WI38 (cell line): Measurements from ENCODE around the gene FMNL2.

Experiments
- H3K4me3 ChIP-seq: 2 replicates; pipeline ENCODE4 v1.5.1; 2011; ENCODE audit warnings: low read depth, mild to moderate bottlenecking, control low read depth, low read length
- CTCF ChIP-seq: IDR thresholded peaks from 2 replicates; pipeline ENCODE4 v1.5.1; 2012; ENCODE audit warnings: low read depth, mild to moderate bottlenecking, control low read depth, low read length

Gene FMNL2

GRCh38 chr2:152363936-152364335 is 29.0 kb downstream of the FMNL2 start:
- no peak overlapping the region for H3K4me3 ChIP-seq
- no peak for TF ChIP-seq CTCF

GRCh38 chr2:152367547-152368390 is 32.8 kb downstream of the FMNL2 start:
- no peak for TF ChIP-seq CTCF
- H3K4me3 ChIP-seq, result no peak overlapping the region

- no peak overlapping the region for H3K4me3 ChIP-seq
- no peak for TF ChIP-seq CTCF
Observed at GRCh38 chr2:152369176-152369860, 34.3 kb downstream of the FMNL2 start.

GRCh38 chr2:152370783-152371182 is 35.8 kb downstream of the FMNL2 start:
- no peak for TF ChIP-seq CTCF
- no peak overlapping the region for H3K4me3 ChIP-seq

GRCh38 chr2:152372438-152372984 is 37.5 kb downstream of the FMNL2 start:
- H3K4me3 ChIP-seq, result no peak overlapping the region
- TF ChIP-seq CTCF, result no peak

GRCh38 chr2:152375174-152375573 is 40.2 kb downstream of the FMNL2 start:
- TF ChIP-seq CTCF, result no peak
- H3K4me3 ChIP-seq, result no peak overlapping the region

- no peak for TF ChIP-seq CTCF
- no peak overlapping the region for H3K4me3 ChIP-seq
Observed at GRCh38 chr2:152376385-152376784, 41.4 kb downstream of the FMNL2 start.
